NCI-H774 (cell line): ENCODE measurements around the gene TPM1.

Experiments
- DNase-seq: peaks from one replicate; lab custom pipeline; 2025; lab: John Stamatoyannopoulos, UW

Gene TPM1

GRCh38 chr15:63016234-63016633 is 26.3 kb upstream of the TPM1 start:
- DNase-seq: no peak

GRCh38 chr15:63018639-63019038 is 23.9 kb upstream of the TPM1 start:
- DNase-seq: no peak

GRCh38 chr15:63019511-63020109 is 22.9 kb upstream of the TPM1 start:
- no peak for DNase-seq

GRCh38 chr15:63020128-63020527 is 22.4 kb upstream of the TPM1 start:
- no peak for DNase-seq

- DNase-seq: no peak
Observed at GRCh38 chr15:63020759-63021430, 21.7 kb upstream of the TPM1 start.

DNA sequence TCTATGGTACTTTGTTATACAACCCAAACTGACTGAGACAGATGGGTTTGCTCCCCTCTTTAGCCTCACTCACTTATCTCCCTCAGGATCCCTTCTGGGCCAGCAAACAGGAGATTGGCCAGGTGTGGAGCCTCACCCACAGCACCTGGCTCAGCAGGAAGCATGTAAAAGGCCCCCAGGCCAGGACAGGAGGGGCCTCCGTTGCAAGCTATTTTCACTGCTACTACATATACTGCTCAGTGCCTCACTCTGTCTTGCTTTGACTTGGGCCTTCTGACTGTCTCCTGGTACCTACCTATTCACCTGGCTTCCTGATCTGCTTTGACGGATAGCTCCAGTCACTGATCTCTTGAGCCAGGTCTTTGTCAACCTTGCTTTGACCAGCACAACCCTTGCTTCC is 20.4 kb upstream of the TPM1 start:
- no peak for DNase-seq

DNA sequence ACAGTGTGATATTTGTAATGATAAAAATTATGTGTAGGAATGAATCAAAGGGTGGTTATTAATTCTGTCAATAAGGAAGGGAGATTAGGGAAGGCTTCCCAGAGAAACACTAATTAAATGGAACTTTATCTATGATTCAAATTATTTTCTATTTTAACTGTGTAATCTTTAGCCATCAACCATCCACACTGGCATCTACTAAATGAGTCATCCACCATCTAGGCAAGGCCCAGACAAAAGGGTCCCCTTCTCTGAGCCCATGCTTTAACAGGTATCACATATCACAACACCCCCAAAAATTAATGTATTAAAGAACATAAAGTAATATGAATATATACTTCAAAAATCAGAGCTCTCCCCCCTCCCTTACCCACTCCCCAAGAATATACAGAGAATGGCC is 19.9 kb upstream of the TPM1 start:
- no peak for DNase-seq

DNA sequence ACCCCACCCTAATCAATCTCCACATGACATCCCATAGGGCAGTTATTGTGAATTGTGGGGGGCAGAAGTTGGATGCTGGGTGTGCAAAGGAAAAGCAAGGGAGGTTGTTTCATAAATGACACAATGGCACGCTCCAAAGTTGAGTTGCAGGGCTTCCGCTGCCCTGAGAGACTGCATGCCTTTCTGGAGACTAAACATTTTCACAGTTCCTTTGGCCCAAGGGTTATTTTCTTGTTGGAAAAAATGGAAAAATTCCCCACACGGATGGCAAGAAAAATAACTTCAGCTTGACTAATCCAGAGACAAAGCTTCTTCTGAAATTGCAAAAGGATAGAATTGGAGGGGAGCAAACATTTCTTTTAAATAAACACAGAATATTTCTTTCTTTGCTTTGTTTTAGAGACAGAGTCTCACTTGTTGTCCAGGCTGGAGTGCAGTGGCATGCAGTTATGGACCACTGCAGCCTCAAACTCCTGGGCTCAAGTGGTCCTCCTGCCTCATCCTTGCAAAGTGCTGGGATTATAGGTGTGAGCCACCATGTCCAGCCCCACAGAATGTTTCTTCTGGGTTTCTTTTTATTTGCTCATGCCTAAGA is 19.1 kb upstream of the TPM1 start:
- no peak for DNase-seq

- DNase-seq: no peak
Observed at GRCh38 chr15:63025460-63025859, 17.1 kb upstream of the TPM1 start.

- no peak for DNase-seq
Observed at GRCh38 chr15:63027646-63028045, 14.9 kb upstream of the TPM1 start.

DNA sequence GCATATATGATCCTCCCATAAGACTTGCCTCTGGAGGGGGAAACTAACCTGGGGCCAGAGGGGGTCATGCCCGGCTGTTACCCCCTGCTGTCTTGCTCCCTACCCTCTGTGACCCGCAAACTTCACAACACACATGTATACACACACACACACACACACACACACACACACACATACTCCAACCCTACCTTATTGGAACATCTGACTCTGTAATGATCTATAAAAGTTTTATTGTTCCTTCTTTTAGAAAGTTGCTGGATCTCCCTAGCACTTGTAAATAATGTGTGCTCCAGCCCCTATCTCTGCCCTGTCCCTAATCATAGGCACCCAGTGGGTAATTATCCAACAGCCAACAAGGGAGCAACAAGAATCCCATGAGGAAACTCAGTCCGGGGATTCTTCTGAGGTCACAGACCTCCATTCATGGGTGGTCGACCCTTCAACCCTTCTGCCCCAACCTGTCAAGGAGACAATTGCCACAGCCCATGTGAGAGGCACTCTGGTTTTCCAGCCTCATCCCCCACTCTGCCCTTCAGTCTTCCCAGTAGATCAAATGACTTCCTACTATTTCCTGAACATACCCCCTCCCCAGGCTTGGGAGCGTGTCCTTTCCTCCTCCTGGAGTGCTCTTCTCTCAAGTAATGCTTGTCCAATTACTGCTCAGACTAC is 14.0 kb upstream of the TPM1 start:
- DNase-seq: no peak

- DNase-seq: no peak
Observed at GRCh38 chr15:63029676-63030075, 12.9 kb upstream of the TPM1 start.

DNA sequence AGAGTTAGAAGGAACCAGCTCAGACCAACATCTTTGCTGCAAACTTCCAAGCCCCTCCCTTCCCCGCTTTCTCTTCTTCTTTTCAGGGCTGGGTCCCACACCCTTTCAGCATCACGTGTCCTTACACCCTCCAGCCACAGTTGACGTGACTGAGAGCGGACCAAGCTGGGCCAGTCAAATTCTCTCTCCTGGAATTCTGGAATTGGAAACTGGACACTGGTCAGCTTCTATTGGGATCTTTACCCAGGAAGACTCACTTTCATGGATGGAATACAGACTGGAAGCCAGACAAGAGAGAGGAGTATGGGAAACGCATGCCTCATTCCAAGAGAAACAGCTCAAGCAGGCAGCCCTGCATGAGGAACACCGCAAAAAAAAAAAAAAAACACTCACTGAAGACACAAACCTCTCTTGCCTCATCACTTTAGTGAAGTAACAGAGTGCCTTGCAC is 12.4 kb upstream of the TPM1 start:
- no peak for DNase-seq

DNA sequence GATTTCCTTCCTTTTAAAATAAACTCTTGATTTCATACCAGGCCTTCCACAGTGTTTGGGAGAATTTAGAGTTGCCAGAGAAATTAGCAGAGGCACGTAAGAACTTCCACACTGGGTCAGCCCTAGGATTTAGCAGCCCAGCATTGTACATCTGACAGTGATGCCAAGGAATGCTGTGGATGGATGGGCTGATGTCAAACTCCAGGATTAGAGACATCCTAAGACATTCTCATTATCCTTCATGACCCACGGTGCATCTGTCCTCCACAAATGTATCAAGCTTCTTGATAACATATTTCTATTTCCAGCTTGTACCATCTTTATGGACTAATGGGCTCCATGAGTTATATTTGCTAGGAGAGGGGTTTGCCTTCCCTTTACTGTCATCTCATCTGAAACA is 8.0 kb upstream of the TPM1 start:
- DNase-seq: no peak

DNA sequence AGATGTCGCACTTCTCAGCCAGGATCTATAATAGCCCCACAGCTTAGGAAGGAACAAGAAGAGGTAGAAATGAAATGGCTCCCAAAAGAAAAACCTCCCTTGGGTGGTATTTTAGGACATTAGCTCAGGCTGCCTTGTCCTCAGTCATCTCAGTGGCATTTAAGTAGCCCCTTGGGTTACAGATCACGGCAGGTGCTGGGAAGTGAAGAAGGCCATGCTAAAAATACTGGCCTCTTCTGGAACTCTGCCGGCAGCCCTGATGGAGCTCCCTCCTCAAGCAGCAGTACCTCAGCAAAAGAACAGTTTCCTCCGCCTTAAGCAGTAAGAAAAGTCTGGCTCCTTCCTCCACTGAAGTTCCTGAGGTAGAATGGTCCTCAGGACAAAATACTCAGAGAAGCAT is 7.3 kb upstream of the TPM1 start:
- DNase-seq: no peak

DNA sequence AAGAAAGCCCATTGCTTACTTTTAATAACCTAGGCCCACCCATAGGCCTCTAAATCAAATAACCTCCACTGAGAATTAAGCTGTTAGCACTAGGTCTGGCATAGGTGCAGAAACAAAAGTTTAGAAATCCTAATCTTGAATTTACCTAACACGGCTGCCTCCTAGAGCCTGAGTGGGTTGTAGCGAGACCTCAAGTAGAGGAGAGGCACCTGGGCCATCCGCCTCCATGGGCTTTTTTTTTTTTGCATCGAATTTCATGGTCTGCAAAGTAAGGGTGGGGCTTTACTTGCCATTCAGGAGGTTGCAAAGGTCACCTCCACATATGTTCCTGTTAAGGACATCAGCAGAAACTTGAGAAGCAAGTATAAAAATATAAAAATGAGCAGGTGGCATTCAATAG is 6.6 kb upstream of the TPM1 start:
- DNase-seq: no peak

DNA sequence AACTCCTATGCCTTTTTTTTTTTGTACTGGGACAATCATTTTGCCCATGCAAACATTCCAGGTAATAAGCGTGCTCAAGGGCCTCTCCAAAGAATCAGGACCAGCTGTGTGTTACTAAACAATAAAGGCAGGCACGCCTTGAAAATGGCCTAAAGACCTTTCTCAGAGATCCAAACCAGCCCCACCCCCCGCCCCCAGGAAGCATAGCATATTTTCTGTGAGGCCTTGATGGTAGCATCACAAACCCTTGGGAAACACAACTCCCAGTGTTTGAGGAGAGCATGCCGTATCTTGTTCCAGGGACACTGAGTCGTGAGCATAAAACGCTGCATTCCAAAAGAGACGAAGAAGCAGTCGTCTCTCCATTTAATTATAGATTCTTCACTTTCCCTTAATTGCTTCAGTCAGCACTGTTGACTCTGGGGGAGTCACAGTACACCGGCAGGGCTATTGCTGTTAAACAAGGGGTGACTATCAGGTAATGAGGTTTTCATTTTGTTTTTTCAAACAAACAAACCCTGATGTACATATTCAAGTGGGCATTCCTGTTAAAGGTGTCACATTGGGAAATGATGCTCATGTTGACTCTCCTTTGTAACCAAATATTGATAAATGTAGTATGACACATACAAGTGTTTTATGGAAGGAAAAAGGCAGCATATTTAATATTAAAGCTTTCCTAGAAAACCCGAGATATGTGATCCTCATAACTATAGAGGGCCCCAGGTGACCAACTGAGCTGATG is 4.4 kb upstream of the TPM1 start:
- DNase-seq: peak; percentile 53

GRCh38 chr15:63038926-63039673 is 3.4 kb upstream of the TPM1 start:
- no peak for DNase-seq

GRCh38 chr15:63039811-63040210 is 2.7 kb upstream of the TPM1 start:
- DNase-seq: no peak

DNA sequence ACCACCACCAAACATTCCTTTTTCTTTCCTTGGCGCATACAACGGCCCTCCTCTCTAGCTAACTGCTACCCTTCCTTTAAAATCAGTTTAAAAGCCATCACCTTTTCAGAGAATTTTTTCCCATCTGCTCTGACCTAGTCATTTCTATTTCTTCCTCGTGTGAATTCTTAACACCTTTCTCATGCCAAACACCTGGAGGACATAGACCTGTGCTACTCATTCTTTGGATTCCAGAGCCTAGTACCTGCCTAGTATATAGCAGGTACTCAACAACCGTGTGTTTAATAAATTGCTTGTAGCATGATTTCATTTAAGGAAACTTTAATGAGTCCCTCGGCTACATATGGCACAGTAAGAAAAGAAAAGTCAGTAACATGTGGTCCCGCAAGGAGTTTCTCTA is 2.0 kb upstream of the TPM1 start:
- no peak for DNase-seq

GRCh38 chr15:63040954-63041353 is 1.6 kb upstream of the TPM1 start:
- DNase-seq: no peak
